Tibial nerve (tissue), 3 donors: ENCODE results near the gene TMCO4.

Experiments
- POLR2A ChIP-seq, 2 donors: fragments of 450-650 bp; IDR thresholded peaks; one replicate each; pipeline ENCODE4 v1.6.1; 2017; ENCODE audit warnings: antibody characterized with exemption in 2 of 2, mild to moderate bottlenecking in 2 of 2, moderate library complexity in 2 of 2
- TF ChIP-seq, protein P1 (sequence below), 5 experiments: fragments of 200-600 bp in 3 of 5; fragments of 450-650 bp in 2 of 5; sonication (generic) in 3 of 5; IDR thresholded peaks; one replicate each; pipeline ENCODE4 v1.5.1; 2016 to 2019; ENCODE audit warnings: antibody characterized with exemption in 5 of 5, mild to moderate bottlenecking in 3 of 5, moderate library complexity in 2 of 5

DNA sequence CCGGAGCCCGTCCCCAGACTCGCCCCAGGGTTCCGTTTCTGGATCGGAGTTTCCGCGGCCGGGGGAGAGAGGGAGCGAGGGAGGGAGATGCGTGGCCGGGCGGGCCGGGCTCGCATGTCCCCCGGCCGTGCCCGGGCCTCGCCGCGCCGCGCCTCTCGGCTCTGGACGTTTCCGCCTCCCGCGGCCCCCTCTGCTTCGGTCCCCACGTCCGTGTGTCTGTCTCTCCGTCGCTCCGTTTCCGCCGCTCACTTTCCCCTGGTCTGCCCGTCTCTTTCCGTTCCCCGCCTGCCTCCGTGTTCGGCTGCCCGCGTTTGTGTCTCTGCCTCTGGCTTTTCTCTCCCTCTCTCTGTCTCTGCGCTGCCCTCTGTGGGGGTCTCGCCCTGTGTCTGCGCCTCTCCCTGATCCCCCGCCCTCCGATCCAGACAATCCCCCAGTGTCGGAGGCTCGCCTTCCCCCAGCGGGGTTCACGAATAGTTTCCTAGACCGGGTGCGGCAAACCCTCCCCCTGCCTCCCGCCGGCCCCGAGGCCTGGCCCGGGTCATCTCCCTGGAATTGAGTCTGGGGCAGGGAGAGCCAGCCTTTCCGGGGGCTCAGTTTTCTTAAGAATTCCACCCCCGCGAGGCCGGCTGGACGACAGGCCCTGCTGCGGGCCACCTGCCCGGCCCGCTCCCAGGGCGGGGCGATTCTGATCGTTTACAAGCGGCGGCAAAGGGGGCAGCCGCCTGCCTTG, 154.9 kb downstream of the TMCO4 start:
- TF ChIP-seq, protein P1, sequence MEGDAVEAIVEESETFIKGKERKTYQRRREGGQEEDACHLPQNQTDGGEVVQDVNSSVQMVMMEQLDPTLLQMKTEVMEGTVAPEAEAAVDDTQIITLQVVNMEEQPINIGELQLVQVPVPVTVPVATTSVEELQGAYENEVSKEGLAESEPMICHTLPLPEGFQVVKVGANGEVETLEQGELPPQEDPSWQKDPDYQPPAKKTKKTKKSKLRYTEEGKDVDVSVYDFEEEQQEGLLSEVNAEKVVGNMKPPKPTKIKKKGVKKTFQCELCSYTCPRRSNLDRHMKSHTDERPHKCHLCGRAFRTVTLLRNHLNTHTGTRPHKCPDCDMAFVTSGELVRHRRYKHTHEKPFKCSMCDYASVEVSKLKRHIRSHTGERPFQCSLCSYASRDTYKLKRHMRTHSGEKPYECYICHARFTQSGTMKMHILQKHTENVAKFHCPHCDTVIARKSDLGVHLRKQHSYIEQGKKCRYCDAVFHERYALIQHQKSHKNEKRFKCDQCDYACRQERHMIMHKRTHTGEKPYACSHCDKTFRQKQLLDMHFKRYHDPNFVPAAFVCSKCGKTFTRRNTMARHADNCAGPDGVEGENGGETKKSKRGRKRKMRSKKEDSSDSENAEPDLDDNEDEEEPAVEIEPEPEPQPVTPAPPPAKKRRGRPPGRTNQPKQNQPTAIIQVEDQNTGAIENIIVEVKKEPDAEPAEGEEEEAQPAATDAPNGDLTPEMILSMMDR (IDR thresholded peaks at IDR 0.05) = no peak
- TF ChIP-seq POLR2A (IDR thresholded peaks at IDR 0.05) = no peak
